GM23338 (cell line): ENCODE measurements around the gene DIP2C. TPM values are rescaled to one million over a fixed set of nuclear protein-coding genes. Genes with fewer than 3 reads are reported as not detected.

ENCODE experiments used
- ATAC-seq: fragments of 200-7000 bp; cut with Tn5 transposase; 3 replicates; pipeline ENCODE4 v1.9.1; 2020
- DNase-seq: peaks from one replicate; pipeline ENCODE4 v3.0.0-alpha.2; 2015; ENCODE audit warnings: low spot score
- H2AFZ ChIP-seq: fragments of 200-600 bp; sonication (generic); 2 replicates; pipeline ENCODE4 v1.8.0; 2016; ENCODE audit warnings: antibody characterized with exemption, mild to moderate bottlenecking, moderate library complexity
- H3F3A ChIP-seq: fragments of 200-600 bp; sonication (generic); replicated peaks from 2 replicates; pipeline ENCODE4 v1.8.0; 2017; ENCODE audit warnings: antibody characterized with exemption, mixed run types, low read depth
- H3K27ac ChIP-seq: fragments of 200-600 bp; sonication (generic); 2 replicates; pipeline ENCODE4 v1.6.1; 2016; ENCODE audit warnings: low read depth
- H3K27me3 ChIP-seq: fragments of 200-600 bp; sonication (generic); 2 replicates; pipeline ENCODE4 v1.8.0; 2016; ENCODE audit warnings: mild to moderate bottlenecking, mixed run types, moderate library complexity; ENCODE audit not compliant: insufficient read depth
- H3K36me3 ChIP-seq: fragments of 200-600 bp; sonication (generic); 2 replicates; pipeline ENCODE4 v1.8.0; 2016; ENCODE audit warnings: mild to moderate bottlenecking; ENCODE audit not compliant: insufficient read depth
- H3K4me1 ChIP-seq: fragments of 200-600 bp; sonication (generic); 2 replicates; pipeline ENCODE4 v1.8.0; 2016; ENCODE audit warnings: mild to moderate bottlenecking, moderate library complexity; ENCODE audit not compliant: insufficient read depth
- H3K4me2 ChIP-seq: fragments of 200-600 bp; sonication (generic); 2 replicates; pipeline ENCODE4 v1.7.1; 2017; ENCODE audit warnings: mixed run types
- H3K4me3 ChIP-seq: fragments of 200-600 bp; sonication (generic); 2 replicates; pipeline ENCODE4 v1.6.1; 2016; ENCODE audit warnings: mixed run types
- H3K79me2 ChIP-seq: fragments of 200-600 bp; sonication (generic); replicated peaks from 2 replicates; pipeline ENCODE4 v1.8.0; 2017; ENCODE audit warnings: mild to moderate bottlenecking; ENCODE audit not compliant: insufficient read depth
- H3K9me2 ChIP-seq: fragments of 200-600 bp; sonication (generic); 2 replicates; pipeline ENCODE4 v1.8.0; 2017; ENCODE audit not compliant: insufficient read depth
- H4K20me1 ChIP-seq: fragments of 200-600 bp; sonication (generic); replicated peaks from 2 replicates; pipeline ENCODE4 v1.8.0; 2017; ENCODE audit warnings: mild to moderate bottlenecking; ENCODE audit not compliant: insufficient read depth
- H3K27ac Mint-ChIP-seq: 2 replicates; pipeline ENCODE4 v1.8.0; 2020; ENCODE audit warnings: inconsistent platforms, mild to moderate bottlenecking, moderate library complexity, mixed read lengths
- H3K27me3 Mint-ChIP-seq: 3 replicates; pipeline ENCODE4 v1.8.0; 2022; ENCODE audit warnings: low read depth, mild to moderate bottlenecking, moderate library complexity, mixed read lengths, inconsistent platforms; ENCODE audit not compliant: insufficient read depth, poor library complexity
- H3K36me3 Mint-ChIP-seq: 3 replicates; pipeline ENCODE4 v1.8.0; 2021; ENCODE audit warnings: low read depth, mild to moderate bottlenecking, inconsistent platforms, moderate library complexity, mixed read lengths
- H3K4me1 Mint-ChIP-seq: 3 replicates; pipeline ENCODE4 v1.8.0; 2020; ENCODE audit warnings: mild to moderate bottlenecking, inconsistent platforms, mixed read lengths
- H3K4me3 Mint-ChIP-seq: 3 replicates; pipeline ENCODE4 v1.8.0; 2021; ENCODE audit warnings: moderate library complexity, mild to moderate bottlenecking, inconsistent platforms, mixed read lengths
- H3K9me3 Mint-ChIP-seq: 3 replicates; pipeline ENCODE4 v1.8.0; 2020; ENCODE audit warnings: moderate library complexity, mild to moderate bottlenecking, inconsistent platforms, mixed read lengths
- CREB1 ChIP-seq: fragments of 250-450 bp; sonication (Bioruptor Pico); IDR thresholded peaks from 2 replicates; pipeline ENCODE4 v1.5.0; 2020; ENCODE audit warnings: low read depth, mild to moderate bottlenecking, moderate library complexity
- CTCF ChIP-seq, 2 experiments: fragments of 200-600 bp in 1 of 2; sonication (generic) in 1 of 2; conservative IDR thresholded peaks; 2 replicates each; pipeline versions ENCODE4 v1.5.1 to v1.6.1; 2016 to 2017; ENCODE audit warnings: antibody characterized with exemption in 2 of 2, low read depth in 2 of 2, mild to moderate bottlenecking in 2 of 2, moderate library complexity in 1 of 2
- EZH2 ChIP-seq: fragments of 200-600 bp; sonication (generic); IDR thresholded peaks from one replicate; pipeline ENCODE4 v1.8.0; 2017; ENCODE audit warnings: antibody characterized with exemption, mild to moderate bottlenecking, low read depth; ENCODE audit not compliant: unreplicated experiment
- EZH2phosphoT487 ChIP-seq: fragments of 200-600 bp; sonication (generic); IDR thresholded peaks from one replicate; pipeline ENCODE4 v1.8.1; 2018; ENCODE audit warnings: antibody characterized with exemption; ENCODE audit not compliant: unreplicated experiment
- JUNB ChIP-seq: IDR thresholded peaks from one replicate; pipeline ENCODE4 v1.6.1; 2016; ENCODE audit warnings: antibody characterized with exemption; ENCODE audit not compliant: unreplicated experiment
- NANOG ChIP-seq: IDR thresholded peaks from 2 replicates; pipeline ENCODE4 v1.6.1; 2016; ENCODE audit warnings: antibody characterized with exemption, borderline replicate concordance
- POLR2AphosphoS5 ChIP-seq: IDR thresholded peaks from 2 replicates; pipeline ENCODE4 v1.6.1; 2016; ENCODE audit warnings: antibody characterized with exemption, low read depth
- REST ChIP-seq: IDR thresholded peaks from one replicate; pipeline ENCODE4 v1.6.1; 2018; ENCODE audit warnings: antibody characterized with exemption; ENCODE audit not compliant: unreplicated experiment
- ZNF462 ChIP-seq: fragments of 250-450 bp; sonication (Bioruptor Pico); IDR thresholded peaks from 2 replicates; pipeline ENCODE4 v1.5.0; 2020; ENCODE audit warnings: mild to moderate bottlenecking, moderate library complexity
- polyA plus RNA-seq: library from polyadenylated mRNA; unstranded; fragments of >200 nt; fragmentation: Nextera tagmentation; extraction: Ambion mirVana; gene quantifications from 2 replicates; pipeline ENCODE4 v1.2.1, GENCODE V29; 2016
- total RNA-seq: library from RNA; depleted of rRNA; stranded (reverse); fragments of >200 nt; shearing (Covaris generic); gene quantifications from 2 replicates; pipeline ENCODE4 v1.2.3, GENCODE V29; 2014

DIP2C gene
- total and polyA plus RNA-seq, 2 experiments from 2014 or later: 5.1 to 7.7 TPM

- TF ChIP-seq REST: no peak
- TF ChIP-seq EZH2phosphoT487: no peak
- no peak for TF ChIP-seq CREB1
- no peak for TF ChIP-seq EZH2
Measured at GRCh38 chr10:576130-576465, 113.4 kb downstream of the DIP2C start (continued).

- Histone ChIP-seq H3K9me2 (peaks cover 7% of the 10 kb centered on the region), H3F3A (peaks cover 18% of the 10 kb centered on the region), H3K4me3 (no peak overlapping the region), H2AFZ (no peak overlapping the region), H3K79me2 (peaks cover 46% of the 10 kb centered on the region), H3K27me3 (no peaks in the 10 kb centered on the region), H3K27ac (no peak overlapping the region), H3K4me1 (0 out of 2 replicates have a peak, but pooled peaks cover 8% of the 10 kb centered on the region), H3K36me3 (no peaks in the 10 kb centered on the region), H3K4me2 (no peak overlapping the region), H4K20me1 (peaks cover 15% of the 10 kb centered on the region; the same call in 1 of the 2 replicates)
- Mint-ChIP-seq H3K4me3 (no peak overlapping the region), H3K27me3 (peaks cover 4% of the 10 kb centered on the region), H3K4me1 (peaks cover 36% of the 10 kb centered on the region), H3K36me3 (no peaks in the 10 kb centered on the region), H3K27ac (no peak overlapping the region), H3K9me3 (no peaks in the 10 kb centered on the region; the same call in 2 of the 3 replicates)
- no peak for DNase-seq
- no peak for ATAC-seq
- no peak for TF ChIP-seq JUNB
- no peak for TF ChIP-seq EZH2
- no peak for TF ChIP-seq POLR2AphosphoS5
Measured at GRCh38 chr10:575402-576129, 113.9 kb downstream of the DIP2C start.

- Histone ChIP-seq H3F3A (no peaks in the 10 kb centered on the region), H4K20me1 (peaks cover 12% of the 10 kb centered on the region; the same call in 1 of the 2 replicates), H3K36me3 (no peaks in the 10 kb centered on the region), H3K4me3 (no peak overlapping the region), H3K79me2 (peaks cover 34% of the 10 kb centered on the region), H3K4me1 (0 out of 2 replicates have a peak, but pooled peaks cover 8% of the 10 kb centered on the region), H3K27ac (no peak overlapping the region), H3K27me3 (no peaks in the 10 kb centered on the region), H3K4me2 (no peak overlapping the region), H3K9me2 (no peaks in the 10 kb centered on the region), H2AFZ (no peak overlapping the region)
- peaks cover 4% of the 10 kb centered on the region for H3K27me3 Mint-ChIP-seq
- peaks cover 5% of the 10 kb centered on the region; the same call in 1 of the 3 replicates for H3K9me3 Mint-ChIP-seq
- ATAC-seq (no peak), DNase-seq (no peak)
- no peak overlapping the region for H3K4me3 Mint-ChIP-seq
- peaks cover 36% of the 10 kb centered on the region for H3K4me1 Mint-ChIP-seq
- H3K27ac Mint-ChIP-seq: no peak overlapping the region
- H3K36me3 Mint-ChIP-seq: no peaks in the 10 kb centered on the region
- no peak for TF ChIP-seq NANOG
- TF ChIP-seq CTCF (conservative IDR thresholded peaks at IDR 0.05; ENCODE audit: low read depth in 2 of 2): no peak
- no peak for TF ChIP-seq JUNB
- TF ChIP-seq ZNF462 (CRISPR knock-in tag): no peak
Measured at GRCh38 chr10:572696-573095, 116.8 kb downstream of the DIP2C start.
